Activated CD4-positive, CD25-positive, alpha-beta regulatory T cell treated with anti-CD3 and anti-CD28 coated beads, Interleukin-2, amount 50 U/mL, for 72 hours (primary cell): Measurements from ENCODE around the gene URM1.
"Not testable (repeated sequence)": the region's sequence is repeated elsewhere in the genome, so short reads cannot be mapped to it uniquely, and the experiment has no call there.

ENCODE experiments used
- DNase-seq: peaks from one replicate; pipeline ENCODE4 v3.0.0; 2021

Gene URM1

GRCh38 chr9:128370752-128371629, at the start of gene URM1:
Gene URM1 (plus strand): TSS chr9:128371374. CDS start chr9:128371381, 7 bp downstream.
- peak; percentile 93 for DNase-seq

GRCh38 chr9:128321879-128322403, 49.2 kb upstream of the URM1 start:
- no peak for DNase-seq

- DNase-seq = peak; percentile 89
These were observed 48.6 kb upstream of the URM1 start, which contains the start of the genes COQ4 and TRUB2 for GRCh38 chr9:128322404-128323211. Gene COQ4 (plus strand): TSS chr9:128322839. CDS start chr9:128322859, 20 bp downstream. Gene TRUB2 (minus strand): TSS chr9:128322447. CDS start chr9:128322408, 39 bp downstream.

- DNase-seq = no peak
These were observed 47.9 kb upstream of the URM1 start for GRCh38 chr9:128323212-128323730.

GRCh38 chr9:128323791-128324190, 47.4 kb upstream of the URM1 start:
- DNase-seq = no peak

- DNase-seq = no peak
These were observed 46.8 kb upstream of the URM1 start for GRCh38 chr9:128324401-128324800.

GRCh38 chr9:128325629-128326028, 45.5 kb upstream of the URM1 start:
- DNase-seq = no peak

GRCh38 chr9:128333451-128333869, 37.7 kb upstream of the URM1 start:
- DNase-seq = no peak

- DNase-seq = no peak
These were observed 36.0 kb upstream of the URM1 start for GRCh38 chr9:128335161-128335560.

GRCh38 chr9:128335914-128336313, 35.3 kb upstream of the URM1 start:
- DNase-seq = no peak

- DNase-seq = no peak
These were observed 33.2 kb upstream of the URM1 start for GRCh38 chr9:128337936-128338335.

- DNase-seq = not testable (repeated sequence)
These were observed 32.1 kb upstream of the URM1 start for GRCh38 chr9:128338852-128339614.

- peak; percentile 81 for DNase-seq
These were observed 31.1 kb upstream of the URM1 start, which contains the start of gene SLC27A4 for GRCh38 chr9:128339761-128340690. Gene SLC27A4 (plus strand): TSS chr9:128340527. CDS start chr9:128343133, 2,606 bp downstream.

GRCh38 chr9:128340691-128341434, 30.3 kb upstream of the URM1 start:
- DNase-seq = peak; percentile 39

GRCh38 chr9:128341435-128341849, 29.7 kb upstream of the URM1 start:
- DNase-seq = peak; percentile 61

- DNase-seq = no peak
These were observed 28.0 kb upstream of the URM1 start for GRCh38 chr9:128342971-128343680.

GRCh38 chr9:128343855-128344254, 27.3 kb upstream of the URM1 start:
- no peak for DNase-seq

- no peak for DNase-seq
These were observed 26.1 kb upstream of the URM1 start for GRCh38 chr9:128344931-128345605.

- no peak for DNase-seq
These were observed 22.0 kb upstream of the URM1 start for GRCh38 chr9:128349125-128349524.
